ENCODE data around the gene PNMA6F. TPM values are rescaled to one million over a fixed set of nuclear protein-coding genes. Genes with fewer than 3 reads are reported as not detected.

PNMA6F gene
- total and polyA plus RNA-seq, 2 of the 8 experiments (the other 6 are each of a cell fraction or from before 2014, with no cell fraction given) = 0.12 to 0.22 TPM

GRCh38 chrX:153319295-153320046, 2.1 kb downstream of the PNMA6F start (continued):
- TF ChIP-seq TAF1 (IDR thresholded peaks at IDR 0.05; ENCODE audit: low read depth, low read length) = no peak

All from H1 (cell line).